ENCODE measurements around the gene LPAR5. TPM values are rescaled to one million over a fixed set of nuclear protein-coding genes. Genes with fewer than 3 reads are reported as not detected.
A peak's percentile ranks its signal among the peaks of the same experiment; 100 is the strongest.

LPAR5 gene
- 2.4 TPM for total RNA-seq
- polyA plus RNA-seq: 3.2 TPM
- long read RNA-seq, donor 1: 0 reads
- long read RNA-seq, donor 2: 0 reads
- long read RNA-seq, donor 3, partial matches to known transcripts: 0 of 1 reads
- long read RNA-seq, donor 3, other reads (novel, unspliced or antisense): 0 of 1 reads
- long read RNA-seq, donor 4, partial matches to known transcripts: 0 of 4 reads
- long read RNA-seq, donor 4, other reads (novel, unspliced or antisense): 0 of 4 reads
- long read RNA-seq, donor 5, transcript LPAR5-201 (2 exons, 3,171 nt): major isoform, 5 of 5 reads
- long read RNA-seq, donor 5, partial matches to known transcripts: 0 of 5 reads
- long read RNA-seq, donor 5, other reads (novel, unspliced or antisense): 0 of 5 reads
- long read RNA-seq, donor 6, partial matches to known transcripts: 0 of 1 reads
- long read RNA-seq, donor 6, other reads (novel, unspliced or antisense): 0 of 1 reads
- long read RNA-seq, donor 7: 0 reads
- long read RNA-seq, donor 8, partial matches to known transcripts: 0 of 3 reads
- long read RNA-seq, donor 8, other reads (novel, unspliced or antisense): 0 of 3 reads
- long read RNA-seq, donor 9, partial matches to known transcripts: 0 of 3 reads
- long read RNA-seq, donor 9, other reads (novel, unspliced or antisense): 0 of 3 reads
- long read RNA-seq, donor 10, partial matches to known transcripts: 0 of 3 reads
- long read RNA-seq, donor 10, other reads (novel, unspliced or antisense): 0 of 3 reads

- no peaks in the 10 kb centered on the region for H3K27me3 ChIP-seq (ENCODE audit: control insufficient read depth in 2 of 2, insufficient read depth in 1 of 2, low read length in 1 of 2)
- peaks cover 0 to 3% of the 10 kb centered on the region in 2 donors for H3K9me3 ChIP-seq (ENCODE audit: control insufficient read depth in 2 of 2, insufficient read depth in 1 of 2, low read length in 1 of 2)
- no peaks in the 10 kb centered on the region for H3K36me3 ChIP-seq (ENCODE audit: control insufficient read depth in 2 of 2, insufficient read depth in 2 of 2, low read length in 1 of 2)
- peak within 1 kb of the TSS; percentile 74 to 78 for H3K27ac ChIP-seq (ENCODE audit: low read depth in 1 of 2, low read length in 1 of 2)
- peak within 1 kb of the TSS in 1 of 2 donors; percentile 19 for H3K4me3 ChIP-seq (ENCODE audit: low read length in 2 of 2)
- DNase-seq (ENCODE audit: low read depth in 6 of 9, low spot score in 9 of 9): peak in 2 of 9 donors; percentile 37 to 50
- 68% methylated on average over 18 of the region's 18 CpGs for WGBS
- peaks cover 15 to 95% of the 10 kb centered on the region in 2 donors for H3K4me1 ChIP-seq (ENCODE audit: control insufficient read depth in 2 of 2, insufficient read depth in 2 of 2, low read length in 2 of 2)
These were observed at the start of gene LPAR5 for GRCh38 chr12:6635856-6636531. Gene LPAR5 (minus strand): TSS chr12:6635959. CDS start chr12:6621248, 14,711 bp downstream.

- H3K4me3 ChIP-seq (ENCODE audit: low read length in 2 of 2): no peak overlapping the region
- H3K4me1 ChIP-seq (ENCODE audit: control insufficient read depth in 2 of 2, insufficient read depth in 2 of 2, low read length in 2 of 2): peaks cover 8 to 15% of the 10 kb centered on the region in 2 donors
- 78% methylated on average over 6 of the region's 6 CpGs for whole genome bisulfite sequencing
- H3K27ac ChIP-seq (ENCODE audit: low read depth in 1 of 2, low read length in 1 of 2): no peak overlapping the region
- peaks cover 20 to 60% of the 10 kb centered on the region in 2 donors for H3K36me3 ChIP-seq (ENCODE audit: control insufficient read depth in 2 of 2, insufficient read depth in 2 of 2, low read length in 1 of 2)
- no peaks in the 10 kb centered on the region for H3K9me3 ChIP-seq (ENCODE audit: control insufficient read depth in 2 of 2, insufficient read depth in 1 of 2, low read length in 1 of 2)
- DNase-seq (ENCODE audit: low read depth in 6 of 9, low spot score in 9 of 9): peak in 4 of 9 donors; percentile 18 to 64 (median 30)
- no peaks in the 10 kb centered on the region for H3K27me3 ChIP-seq (ENCODE audit: control insufficient read depth in 2 of 2, insufficient read depth in 1 of 2, low read length in 1 of 2)
These were observed 48.9 kb upstream of the LPAR5 start for GRCh38 chr12:6684609-6685008.

GRCh38 chr12:6676962-6677361, 41.2 kb upstream of the LPAR5 start:
- no peak for DNase-seq (ENCODE audit: low read depth in 6 of 9, low spot score in 9 of 9)
- Histone ChIP-seq H3K4me3 (ENCODE audit: low read length in 2 of 2) (no peak overlapping the region), H3K4me1 (ENCODE audit: control insufficient read depth in 2 of 2, insufficient read depth in 2 of 2, low read length in 2 of 2) (no peaks in the 10 kb centered on the region), H3K9me3 (ENCODE audit: control insufficient read depth in 2 of 2, insufficient read depth in 1 of 2, low read length in 1 of 2) (no peaks in the 10 kb centered on the region), H3K27ac (ENCODE audit: low read depth in 1 of 2, low read length in 1 of 2) (no peak overlapping the region), H3K27me3 (ENCODE audit: control insufficient read depth in 2 of 2, insufficient read depth in 1 of 2, low read length in 1 of 2) (no peaks in the 10 kb centered on the region), H3K36me3 (ENCODE audit: control insufficient read depth in 2 of 2, insufficient read depth in 2 of 2, low read length in 1 of 2) (peaks cover 76 to 97% of the 10 kb centered on the region in 2 donors)
- 96% methylated on average over 5 of the region's 5 CpGs for WGBS

GRCh38 chr12:6672143-6672542, 36.4 kb upstream of the LPAR5 start:
- no peaks in the 10 kb centered on the region for H3K4me1 ChIP-seq (ENCODE audit: control insufficient read depth in 2 of 2, insufficient read depth in 2 of 2, low read length in 2 of 2)
- H3K27me3 ChIP-seq (ENCODE audit: control insufficient read depth in 2 of 2, insufficient read depth in 1 of 2, low read length in 1 of 2): no peaks in the 10 kb centered on the region
- no peak overlapping the region for H3K4me3 ChIP-seq (ENCODE audit: low read length in 2 of 2)
- DNase-seq (ENCODE audit: low read depth in 6 of 9, low spot score in 9 of 9): no peak
- H3K27ac ChIP-seq (ENCODE audit: low read depth in 1 of 2, low read length in 1 of 2): no peak overlapping the region
- H3K9me3 ChIP-seq (ENCODE audit: control insufficient read depth in 2 of 2, insufficient read depth in 1 of 2, low read length in 1 of 2): no peaks in the 10 kb centered on the region
- H3K36me3 ChIP-seq (ENCODE audit: control insufficient read depth in 2 of 2, insufficient read depth in 2 of 2, low read length in 1 of 2): peaks cover 84 to 97% of the 10 kb centered on the region in 2 donors
- WGBS: 98% methylated on average over 18 of the region's 18 CpGs

GRCh38 chr12:6667559-6668210, 31.9 kb upstream of the LPAR5 start:
- Histone ChIP-seq H3K27me3 (ENCODE audit: control insufficient read depth in 2 of 2, insufficient read depth in 1 of 2, low read length in 1 of 2) (no peaks in the 10 kb centered on the region), H3K27ac (ENCODE audit: low read depth in 1 of 2, low read length in 1 of 2) (no peak overlapping the region)

GRCh38 chr12:6666211-6666610, 30.5 kb upstream of the LPAR5 start:
- Histone ChIP-seq H3K27ac (ENCODE audit: low read depth in 1 of 2, low read length in 1 of 2) (no peak overlapping the region), H3K4me3 (ENCODE audit: low read length in 2 of 2) (no peak overlapping the region), H3K27me3 (ENCODE audit: control insufficient read depth in 2 of 2, insufficient read depth in 1 of 2, low read length in 1 of 2) (no peaks in the 10 kb centered on the region), H3K9me3 (ENCODE audit: control insufficient read depth in 2 of 2, insufficient read depth in 1 of 2, low read length in 1 of 2) (no peaks in the 10 kb centered on the region), H3K4me1 (ENCODE audit: control insufficient read depth in 2 of 2, insufficient read depth in 2 of 2, low read length in 2 of 2) (peaks cover 7 to 10% of the 10 kb centered on the region in 2 donors), H3K36me3 (ENCODE audit: control insufficient read depth in 2 of 2, insufficient read depth in 2 of 2, low read length in 1 of 2) (peaks cover 38 to 52% of the 10 kb centered on the region in 2 donors)
- 98% methylated on average over 2 of the region's 2 CpGs for WGBS
- DNase-seq (ENCODE audit: low read depth in 6 of 9, low spot score in 9 of 9): no peak

More at GRCh38 chr12:6667559-6668210, 31.9 kb upstream of the LPAR5 start:
- DNase-seq (ENCODE audit: low read depth in 6 of 9, low spot score in 9 of 9): no peak
- peaks cover 52 to 67% of the 10 kb centered on the region in 2 donors for H3K36me3 ChIP-seq (ENCODE audit: control insufficient read depth in 2 of 2, insufficient read depth in 2 of 2, low read length in 1 of 2)
- H3K9me3 ChIP-seq (ENCODE audit: control insufficient read depth in 2 of 2, insufficient read depth in 1 of 2, low read length in 1 of 2): no peaks in the 10 kb centered on the region
- WGBS: 97% methylated on average over 8 of the region's 8 CpGs
- no peak overlapping the region for H3K4me3 ChIP-seq (ENCODE audit: low read length in 2 of 2)
- H3K4me1 ChIP-seq (ENCODE audit: control insufficient read depth in 2 of 2, insufficient read depth in 2 of 2, low read length in 2 of 2): peaks cover 0 to 4% of the 10 kb centered on the region in 2 donors

GRCh38 chr12:6664902-6665301, 29.1 kb upstream of the LPAR5 start:
- 98% methylated on average over 2 of the region's 2 CpGs for WGBS
- no peak overlapping the region for H3K27ac ChIP-seq (ENCODE audit: low read depth in 1 of 2, low read length in 1 of 2)
- H3K36me3 ChIP-seq (ENCODE audit: control insufficient read depth in 2 of 2, insufficient read depth in 2 of 2, low read length in 1 of 2): peaks cover 26 to 39% of the 10 kb centered on the region in 2 donors
- DNase-seq (ENCODE audit: low read depth in 6 of 9, low spot score in 9 of 9): no peak
- no peaks in the 10 kb centered on the region for H3K9me3 ChIP-seq (ENCODE audit: control insufficient read depth in 2 of 2, insufficient read depth in 1 of 2, low read length in 1 of 2)
- no peak overlapping the region for H3K4me3 ChIP-seq (ENCODE audit: low read length in 2 of 2)
- H3K4me1 ChIP-seq (ENCODE audit: control insufficient read depth in 2 of 2, insufficient read depth in 2 of 2, low read length in 2 of 2): peaks cover 7 to 10% of the 10 kb centered on the region in 2 donors
- H3K27me3 ChIP-seq (ENCODE audit: control insufficient read depth in 2 of 2, insufficient read depth in 1 of 2, low read length in 1 of 2): no peaks in the 10 kb centered on the region

GRCh38 chr12:6662906-6663742, 27.4 kb upstream of the LPAR5 start, which contains the start of gene ING4:
Gene ING4 (minus strand): TSS chr12:6663119. CDS start chr12:6663101, 18 bp downstream.
- peaks cover 14 to 30% of the 10 kb centered on the region in 2 donors for H3K36me3 ChIP-seq (ENCODE audit: control insufficient read depth in 2 of 2, insufficient read depth in 2 of 2, low read length in 1 of 2)
- 3% methylated on average over 37 of the region's 37 CpGs for WGBS
- peak; percentile 96 to 100 (median 99) for DNase-seq (ENCODE audit: low read depth in 6 of 9, low spot score in 9 of 9)
- peak within 1 kb of the TSS; percentile 89 to 91 for H3K27ac ChIP-seq (ENCODE audit: low read depth in 1 of 2, low read length in 1 of 2)
- peak within 1 kb of the TSS; percentile 77 to 80 for H3K4me3 ChIP-seq (ENCODE audit: low read length in 2 of 2)
- peaks cover 7 to 10% of the 10 kb centered on the region in 2 donors for H3K4me1 ChIP-seq (ENCODE audit: control insufficient read depth in 2 of 2, insufficient read depth in 2 of 2, low read length in 2 of 2)
- no peaks in the 10 kb centered on the region for H3K27me3 ChIP-seq (ENCODE audit: control insufficient read depth in 2 of 2, insufficient read depth in 1 of 2, low read length in 1 of 2)
- no peaks in the 10 kb centered on the region for H3K9me3 ChIP-seq (ENCODE audit: control insufficient read depth in 2 of 2, insufficient read depth in 1 of 2, low read length in 1 of 2)

Measured in thymus (tissue), 14 donors.